Natural killer cell (primary cell): ENCODE measurements around the gene PTPRM. TPM values are rescaled to one million over a fixed set of nuclear protein-coding genes. Genes with fewer than 3 reads are reported as not detected.

Source experiments
- ATAC-seq, 3 donors: fragments of 150-1000 bp in 2 of 3; fragments of 200-7000 bp in 1 of 3; cut with Tn5 transposase; 1 replicate in 1 of 3; 2 replicates in 2 of 3; pipeline ENCODE4 v1.10.0; 2021; ENCODE audit warnings: mild to moderate bottlenecking in 2 of 3, moderate library complexity in 2 of 3
- DNase-seq, 2 donors: peaks; one replicate each; pipeline versions ENCODE4 v3.0.0 to v3.0.0-alpha.2; 2013 to 2021; ENCODE audit warnings: mixed read lengths in 1 of 2
- H3K27ac ChIP-seq: one replicate; pipeline ENCODE4 v1.5.1; 2013; ENCODE audit warnings: mild to moderate bottlenecking, low read length
- H3K27me3 ChIP-seq: one replicate; pipeline ENCODE4 v1.6.1; 2013; ENCODE audit warnings: low read length; ENCODE audit not compliant: control insufficient read depth, insufficient read depth
- H3K36me3 ChIP-seq: one replicate; pipeline ENCODE4 v1.6.1; 2013; ENCODE audit warnings: low read length; ENCODE audit not compliant: control insufficient read depth, insufficient read depth
- H3K4me1 ChIP-seq: one replicate; pipeline ENCODE4 v1.6.1; 2013; ENCODE audit warnings: low read length; ENCODE audit not compliant: control insufficient read depth, insufficient read depth
- H3K4me3 ChIP-seq: one replicate; pipeline ENCODE4 v1.5.1; 2013; ENCODE audit warnings: low read length
- H3K9me3 ChIP-seq: one replicate; pipeline ENCODE4 v1.6.1; 2013; ENCODE audit warnings: low read length; ENCODE audit not compliant: control insufficient read depth, insufficient read depth
- H3K27ac Mint-ChIP-seq, 2 donors: one replicate each; pipeline ENCODE4 v1.8.0; 2022; ENCODE audit warnings: mild to moderate bottlenecking in 2 of 2, mixed read lengths in 2 of 2, moderate library complexity in 1 of 2
- H3K27me3 Mint-ChIP-seq, 2 donors: one replicate each; pipeline ENCODE4 v1.8.0; 2022; ENCODE audit warnings: low read depth in 2 of 2, mixed read lengths in 2 of 2
- H3K36me3 Mint-ChIP-seq: one replicate; pipeline ENCODE4 v1.8.0; 2022; ENCODE audit warnings: mixed read lengths
- H3K4me1 Mint-ChIP-seq, 2 donors: one replicate each; pipeline ENCODE4 v1.8.0; 2022; ENCODE audit warnings: mixed read lengths in 2 of 2
- H3K4me3 Mint-ChIP-seq: one replicate; pipeline ENCODE4 v1.8.0; 2022; ENCODE audit warnings: mild to moderate bottlenecking, moderate library complexity, mixed read lengths
- H3K9me3 Mint-ChIP-seq, 2 donors: one replicate each; pipeline ENCODE4 v1.8.0; 2022; ENCODE audit warnings: mixed read lengths in 2 of 2
- CTCF ChIP-seq: fragments of 200-600 bp; IDR thresholded peaks from one replicate; pipeline ENCODE4 v1.8.0; 2022; ENCODE audit warnings: antibody characterized with exemption
- WGBS: methylation state at CpG from one replicate; pipeline ENCODE4 v1.1.7; 2013; ENCODE audit warnings: missing lambda C conversion rate; ENCODE audit not compliant: insufficient coverage; 5-methylcytosine and 5-hydroxymethylcytosine counted together
- intact Hi-C: fragments of 100-400 bp; cut with micrococcal nuclease; formaldehyde crosslinking; loops from one replicate; pipeline ENCODE4 v1.14.2; 2022
- total RNA-seq, 4 donors: library from RNA; stranded (reverse); fragments of 120-200 nt in 1 of 4; gene quantifications; one replicate each; pipeline versions ENCODE4 v1.2.3 to v1.2.4, GENCODE V29; 2013 to 2022

Gene PTPRM
- total RNA-seq, 3 donors from 2014 or later (not counting 1 experiment from before 2014, with no cell fraction given): 5.0 to 13.2 (median 12.1) TPM

- no peak for DNase-seq
- Mint-ChIP-seq H3K4me1 (no peaks in the 10 kb centered on the region), H3K4me3 (no peak overlapping the region), H3K36me3 (no peaks in the 10 kb centered on the region), H3K9me3 (no peaks in the 10 kb centered on the region), H3K27ac (no peak overlapping the region), H3K27me3 (no peaks in the 10 kb centered on the region)
- WGBS: 91% methylated on average over 7 of the region's 7 CpGs
- intact Hi-C loops: no loop called here
- ATAC-seq: no peak
- H3K9me3 ChIP-seq: no peaks in the 10 kb centered on the region
- TF ChIP-seq CTCF: no peak
- H3K36me3 ChIP-seq: no peaks in the 10 kb centered on the region
- no peak overlapping the region for H3K4me3 ChIP-seq
- no peaks in the 10 kb centered on the region for H3K4me1 ChIP-seq
- H3K27me3 ChIP-seq: no peaks in the 10 kb centered on the region
- H3K27ac ChIP-seq: no peak overlapping the region
Measured at GRCh38 chr18:8396254-8396653, 829.1 kb downstream of the PTPRM start.

- WGBS: 88% methylated on average over 12 of the region's 12 CpGs
- Histone ChIP-seq H3K9me3 (no peaks in the 10 kb centered on the region), H3K4me3 (no peak overlapping the region), H3K4me1 (no peaks in the 10 kb centered on the region), H3K36me3 (no peaks in the 10 kb centered on the region), H3K27me3 (no peaks in the 10 kb centered on the region), H3K27ac (no peak overlapping the region)
- Mint-ChIP-seq H3K4me3 (no peak overlapping the region), H3K9me3 (no peaks in the 10 kb centered on the region), H3K36me3 (no peaks in the 10 kb centered on the region), H3K4me1 (no peaks in the 10 kb centered on the region), H3K27me3 (no peaks in the 10 kb centered on the region), H3K27ac (no peak overlapping the region)
- TF ChIP-seq CTCF: no peak
- no peak for ATAC-seq
- intact Hi-C loops: no loop called here
- no peak for DNase-seq
Measured at GRCh38 chr18:8397034-8397433, 829.9 kb downstream of the PTPRM start.

- intact Hi-C loops: no loop called here
- Histone ChIP-seq H3K9me3 (no peaks in the 10 kb centered on the region), H3K4me1 (no peaks in the 10 kb centered on the region), H3K4me3 (no peak overlapping the region), H3K36me3 (no peaks in the 10 kb centered on the region), H3K27me3 (no peaks in the 10 kb centered on the region), H3K27ac (no peak overlapping the region)
- Mint-ChIP-seq H3K4me1 (no peaks in the 10 kb centered on the region), H3K9me3 (no peaks in the 10 kb centered on the region), H3K27me3 (no peaks in the 10 kb centered on the region), H3K36me3 (no peaks in the 10 kb centered on the region), H3K27ac (no peak overlapping the region), H3K4me3 (no peak overlapping the region)
- WGBS: 91% methylated on average over 8 of the region's 8 CpGs
- DNase-seq (no peak), ATAC-seq (no peak)
- TF ChIP-seq CTCF: no peak
Measured at GRCh38 chr18:8399138-8399537, 832.0 kb downstream of the PTPRM start.

- no peak overlapping the region for H3K27ac ChIP-seq
- Mint-ChIP-seq H3K27me3 (no peaks in the 10 kb centered on the region), H3K4me1 (no peaks in the 10 kb centered on the region), H3K4me3 (no peak overlapping the region), H3K9me3 (no peaks in the 10 kb centered on the region), H3K36me3 (no peaks in the 10 kb centered on the region), H3K27ac (no peak overlapping the region)
- H3K36me3 ChIP-seq: no peaks in the 10 kb centered on the region
- TF ChIP-seq CTCF: no peak
- H3K27me3 ChIP-seq: no peaks in the 10 kb centered on the region
- no peak for DNase-seq
- WGBS: 95% methylated on average over 17 of the region's 17 CpGs
- no peaks in the 10 kb centered on the region for H3K4me1 ChIP-seq
- intact Hi-C loops: no loop called here
- H3K4me3 ChIP-seq: no peak overlapping the region
- no peaks in the 10 kb centered on the region for H3K9me3 ChIP-seq
- no peak for ATAC-seq
Measured at GRCh38 chr18:8400193-8400752, 833.2 kb downstream of the PTPRM start.
